ENCODE measurements around the gene RSRC1.

The RSRC1 gene

DNA sequence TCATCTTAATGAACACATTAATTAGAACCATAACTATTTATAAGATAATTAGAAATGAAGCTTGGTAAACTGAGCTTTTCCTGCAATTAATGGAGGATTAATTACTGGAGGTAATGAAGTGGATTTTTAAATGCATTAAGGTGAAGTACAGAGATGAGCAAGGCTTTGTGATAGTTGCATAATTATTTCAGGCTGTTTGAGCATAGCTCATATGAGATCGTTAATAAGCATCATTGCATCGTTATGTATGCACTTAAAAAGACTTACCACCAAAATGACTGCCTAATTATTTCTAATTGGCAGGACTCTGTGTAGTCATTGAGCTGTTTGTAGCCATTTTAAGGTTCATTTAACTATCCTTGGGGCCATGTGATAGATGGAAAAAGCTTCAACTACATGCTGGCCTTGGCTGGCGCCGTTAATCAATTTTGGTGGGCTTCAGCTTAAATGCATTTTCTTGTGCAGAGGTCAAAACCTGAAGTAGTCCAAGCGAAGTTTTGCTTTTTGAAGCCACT, 55.3 kb downstream of the RSRC1 start:
- 0 out of 2 replicates have a peak, but pooled peaks cover 7% of the 10 kb centered on the region for H3K4me1 ChIP-seq (ENCODE audit: low read length)
- no peaks in the 10 kb centered on the region for H3K9me3 ChIP-seq (ENCODE audit: insufficient read depth, low read length)
- no peaks in the 10 kb centered on the region for H3K79me2 ChIP-seq (ENCODE audit: low read length)
- no peak overlapping the region for H3K9ac ChIP-seq (ENCODE audit: low read length)
- no peak for TF ChIP-seq CTCF (IDR thresholded peaks at IDR 0.05; ENCODE audit: low read depth, low read length)
- H4K20me1 ChIP-seq (ENCODE audit: insufficient read depth, low read length): no peaks in the 10 kb centered on the region
- no peaks in the 10 kb centered on the region for H3K36me3 ChIP-seq (replicated peaks; ENCODE audit: low read depth, low read length)
- no peak overlapping the region for H3K4me3 ChIP-seq (ENCODE audit: low read length)
- no peak overlapping the region for H3K4me2 ChIP-seq (ENCODE audit: low read length)
- no peak overlapping the region for H2AFZ ChIP-seq (ENCODE audit: low read depth, low read length)
- H3K27me3 ChIP-seq (ENCODE audit: low read depth, low read length): no peaks in the 10 kb centered on the region
- H3K27ac ChIP-seq (ENCODE audit: low read length): no peak overlapping the region

- no peak overlapping the region for H2AFZ ChIP-seq (ENCODE audit: low read depth, low read length)
- H3K27ac ChIP-seq (ENCODE audit: low read length): no peak overlapping the region
- H3K9me3 ChIP-seq (ENCODE audit: insufficient read depth, low read length): no peaks in the 10 kb centered on the region
- no peak overlapping the region for H3K4me3 ChIP-seq (ENCODE audit: low read length)
- H3K36me3 ChIP-seq (replicated peaks; ENCODE audit: low read depth, low read length): no peaks in the 10 kb centered on the region
- H4K20me1 ChIP-seq (ENCODE audit: insufficient read depth, low read length): no peaks in the 10 kb centered on the region
- H3K79me2 ChIP-seq (ENCODE audit: low read length): no peaks in the 10 kb centered on the region
- no peak overlapping the region for H3K4me2 ChIP-seq (ENCODE audit: low read length)
- no peak for TF ChIP-seq CTCF (IDR thresholded peaks at IDR 0.05; ENCODE audit: low read depth, low read length)
- TF ChIP-seq EZH2phosphoT487 (IDR thresholded peaks at IDR 0.05; ENCODE audit: low read depth): no peak
- 0 out of 2 replicates have a peak, but pooled peaks cover 7% of the 10 kb centered on the region for H3K4me1 ChIP-seq (ENCODE audit: low read length)
- H3K9ac ChIP-seq (ENCODE audit: low read length): no peak overlapping the region
- no peaks in the 10 kb centered on the region for H3K27me3 ChIP-seq (ENCODE audit: low read depth, low read length)
Measured at GRCh38 chr3:158165730-158166129, 55.8 kb downstream of the RSRC1 start.

GRCh38 chr3:158166223-158166622, 56.3 kb downstream of the RSRC1 start:
- no peak overlapping the region for H3K27ac ChIP-seq (ENCODE audit: low read length)
- no peaks in the 10 kb centered on the region for H3K79me2 ChIP-seq (ENCODE audit: low read length)
- no peak overlapping the region for H3K4me3 ChIP-seq (ENCODE audit: low read length)
- H3K4me1 ChIP-seq (ENCODE audit: low read length): 0 out of 2 replicates have a peak, but pooled peaks cover 7% of the 10 kb centered on the region
- no peaks in the 10 kb centered on the region for H3K27me3 ChIP-seq (ENCODE audit: low read depth, low read length)
- no peak overlapping the region for H3K4me2 ChIP-seq (ENCODE audit: low read length)
- no peaks in the 10 kb centered on the region for H3K9me3 ChIP-seq (ENCODE audit: insufficient read depth, low read length)
- no peaks in the 10 kb centered on the region for H4K20me1 ChIP-seq (ENCODE audit: insufficient read depth, low read length)
- TF ChIP-seq EZH2phosphoT487 (IDR thresholded peaks at IDR 0.05; ENCODE audit: low read depth) (no peak), CTCF (IDR thresholded peaks at IDR 0.05; ENCODE audit: low read depth, low read length) (no peak)
- H3K9ac ChIP-seq (ENCODE audit: low read length): no peak overlapping the region
- no peak overlapping the region for H2AFZ ChIP-seq (ENCODE audit: low read depth, low read length)
- H3K36me3 ChIP-seq (replicated peaks; ENCODE audit: low read depth, low read length): no peaks in the 10 kb centered on the region

GRCh38 chr3:158167737-158168557, 58.1 kb downstream of the RSRC1 start:
- Histone ChIP-seq H4K20me1 (ENCODE audit: insufficient read depth, low read length) (no peaks in the 10 kb centered on the region), H3K36me3 (replicated peaks; ENCODE audit: low read depth, low read length) (no peaks in the 10 kb centered on the region), H3K4me2 (ENCODE audit: low read length) (no peak overlapping the region), H3K27me3 (ENCODE audit: low read depth, low read length) (no peaks in the 10 kb centered on the region), H2AFZ (ENCODE audit: low read depth, low read length) (no peak overlapping the region), H3K4me3 (ENCODE audit: low read length) (no peak overlapping the region), H3K27ac (ENCODE audit: low read length) (no peak overlapping the region), H3K9me3 (ENCODE audit: insufficient read depth, low read length) (no peaks in the 10 kb centered on the region), H3K79me2 (ENCODE audit: low read length) (no peaks in the 10 kb centered on the region), H3K4me1 (ENCODE audit: low read length) (0 out of 2 replicates have a peak, but pooled peaks cover 7% of the 10 kb centered on the region), H3K9ac (ENCODE audit: low read length) (no peak overlapping the region)
- TF ChIP-seq EZH2phosphoT487 (IDR thresholded peaks at IDR 0.05; ENCODE audit: low read depth) (no peak), CTCF (IDR thresholded peaks at IDR 0.05; ENCODE audit: low read depth, low read length) (no peak)
